Mesendoderm (in vitro differentiated cells): Measurements from ENCODE around the gene SCAMP5.

Experiments used
- DNase-seq: peaks from one replicate; pipeline ENCODE4 v3.0.0; 2013
- H2AK5ac ChIP-seq: 2 replicates; pipeline ENCODE4 v1.6.1; 2013; ENCODE audit warnings: low read length, inconsistent platforms
- H2BK120ac ChIP-seq: 2 replicates; pipeline ENCODE4 v1.6.1; 2013; ENCODE audit warnings: low read depth, mild to moderate bottlenecking, low read length, moderate library complexity, mixed read lengths
- H2BK15ac ChIP-seq: replicated peaks from 2 replicates; pipeline ENCODE4 v1.6.1; 2013; ENCODE audit warnings: low read depth, mild to moderate bottlenecking, moderate library complexity
- H2BK5ac ChIP-seq: 2 replicates; pipeline ENCODE4 v1.6.1; 2013; ENCODE audit warnings: low read length, inconsistent platforms
- H3K18ac ChIP-seq: 2 replicates; pipeline ENCODE4 v1.6.1; 2013; ENCODE audit warnings: mild to moderate bottlenecking, low read length, mixed read lengths
- H3K23ac ChIP-seq: one replicate; pipeline ENCODE4 v1.6.1; 2013; ENCODE audit warnings: low read length
- H3K27ac ChIP-seq: 2 replicates; pipeline ENCODE4 v1.5.1; 2013; ENCODE audit warnings: low read depth, mild to moderate bottlenecking, inconsistent platforms, low read length, moderate library complexity
- H3K27me3 ChIP-seq: 2 replicates; pipeline ENCODE4 v1.6.1; 2013; ENCODE audit warnings: low read length, control low read depth, mild to moderate bottlenecking, inconsistent platforms; ENCODE audit not compliant: insufficient read depth, poor library complexity
- H3K36me3 ChIP-seq: 2 replicates; pipeline ENCODE4 v1.6.1; 2013; ENCODE audit warnings: low read length, inconsistent platforms; ENCODE audit not compliant: control insufficient read depth, insufficient read depth
- H3K4ac ChIP-seq: one replicate; pipeline ENCODE4 v1.6.1; 2013; ENCODE audit warnings: low read depth, mild to moderate bottlenecking, low read length, moderate library complexity
- H3K4me1 ChIP-seq: 2 replicates; pipeline ENCODE4 v1.6.1; 2013; ENCODE audit warnings: low read depth, low read length, inconsistent platforms; ENCODE audit not compliant: control insufficient read depth
- H3K4me2 ChIP-seq: 2 replicates; pipeline ENCODE4 v1.6.1; 2013; ENCODE audit warnings: low read length
- H3K4me3 ChIP-seq: 2 replicates; pipeline ENCODE4 v1.5.1; 2013; ENCODE audit warnings: mild to moderate bottlenecking, low read length
- H3K56ac ChIP-seq: one replicate; pipeline ENCODE4 v1.6.1; 2013; ENCODE audit warnings: low read length
- H3K79me1 ChIP-seq: 2 replicates; pipeline ENCODE4 v1.6.1; 2013; ENCODE audit warnings: low read length, inconsistent platforms
- H3K79me2 ChIP-seq: 2 replicates; pipeline ENCODE4 v1.6.1; 2013; ENCODE audit warnings: mild to moderate bottlenecking, low read length; ENCODE audit not compliant: control insufficient read depth, insufficient read depth
- H3K9ac ChIP-seq: 2 replicates; pipeline ENCODE4 v1.6.1; 2013; ENCODE audit warnings: low read length, inconsistent platforms
- H4K5ac ChIP-seq: one replicate; pipeline ENCODE4 v1.6.1; 2013; ENCODE audit warnings: low read length
- H4K8ac ChIP-seq: one replicate; pipeline ENCODE4 v1.6.1; 2013; ENCODE audit warnings: low read depth, mild to moderate bottlenecking, control low read depth, low read length, moderate library complexity
- WGBS: extraction: QIAGEN DNeasy Blood & Tissue Kit; methylation state at CpG from one replicate; pipeline ENCODE4 v1.1.7; 2013; ENCODE audit warnings: low lambda C conversion rate, missing lambda C conversion rate; ENCODE audit not compliant: insufficient coverage; ENCODE audit errors: extremely low coverage; 5-methylcytosine and 5-hydroxymethylcytosine counted together

The SCAMP5 gene

GRCh38 chr15:75044258-75044878 lies 49.0 kb downstream of the SCAMP5 start:
- H2BK5ac ChIP-seq: no peak overlapping the region
- no peak overlapping the region for H3K4ac ChIP-seq
- H3K4me3 ChIP-seq: no peak overlapping the region
- H4K8ac ChIP-seq: no peak overlapping the region
- H3K79me1 ChIP-seq: peaks cover 3% of the 10 kb centered on the region
- H2AK5ac ChIP-seq: no peak overlapping the region
- no peak overlapping the region for H3K23ac ChIP-seq
- H3K36me3 ChIP-seq: no peaks in the 10 kb centered on the region
- H3K27ac ChIP-seq: no peak overlapping the region
- H3K18ac ChIP-seq: no peak overlapping the region
- no peak overlapping the region for H3K4me2 ChIP-seq
- H3K56ac ChIP-seq: no peak overlapping the region
- H2BK15ac ChIP-seq: no peak overlapping the region
- H3K9ac ChIP-seq: no peak overlapping the region
- no peak overlapping the region for H2BK120ac ChIP-seq
- H4K5ac ChIP-seq: no peak overlapping the region
- no CpG with 5 or more reads among the region's 14 CpGs for WGBS
- no peaks in the 10 kb centered on the region for H3K79me2 ChIP-seq
- no peak for DNase-seq
- peaks cover 10% of the 10 kb centered on the region for H3K4me1 ChIP-seq
- no peaks in the 10 kb centered on the region for H3K27me3 ChIP-seq

GRCh38 chr15:75045332-75046015 lies 50.1 kb downstream of the SCAMP5 start:
- Histone ChIP-seq H3K4me2 (no peak overlapping the region), H3K23ac (no peak overlapping the region), H2AK5ac (no peak overlapping the region), H3K56ac (no peak overlapping the region), H4K8ac (no peak overlapping the region), H3K27ac (no peak overlapping the region), H3K4me1 (peaks cover 10% of the 10 kb centered on the region), H3K9ac (no peak overlapping the region), H2BK5ac (no peak overlapping the region), H2BK15ac (no peak overlapping the region), H3K36me3 (peaks cover 1% of the 10 kb centered on the region), H3K4me3 (no peak overlapping the region), H3K4ac (no peak overlapping the region), H2BK120ac (no peak overlapping the region), H3K79me1 (peaks cover 3% of the 10 kb centered on the region), H3K18ac (no peak overlapping the region), H4K5ac (no peak overlapping the region), H3K79me2 (no peaks in the 10 kb centered on the region), H3K27me3 (no peaks in the 10 kb centered on the region)
- WGBS: no CpG with 5 or more reads among the region's 6 CpGs
- DNase-seq: no peak

- no peak overlapping the region for H3K56ac ChIP-seq
- no peaks in the 10 kb centered on the region for H3K79me1 ChIP-seq
- H4K5ac ChIP-seq: no peak overlapping the region
- H3K4ac ChIP-seq: no peak overlapping the region
- no peak overlapping the region for H3K27ac ChIP-seq
- no peak overlapping the region for H2BK5ac ChIP-seq
- H3K27me3 ChIP-seq: no peaks in the 10 kb centered on the region
- no peak overlapping the region for H2BK15ac ChIP-seq
- peaks cover 10% of the 10 kb centered on the region for H3K4me1 ChIP-seq
- peaks cover 1% of the 10 kb centered on the region for H3K36me3 ChIP-seq
- WGBS: no CpG with 5 or more reads among the region's 10 CpGs
- no peak overlapping the region for H2AK5ac ChIP-seq
- H3K23ac ChIP-seq: no peak overlapping the region
- no peak overlapping the region for H4K8ac ChIP-seq
- H3K79me2 ChIP-seq: no peaks in the 10 kb centered on the region
- no peak for DNase-seq
- no peak overlapping the region for H3K4me2 ChIP-seq
- H2BK120ac ChIP-seq: no peak overlapping the region
- no peak overlapping the region for H3K18ac ChIP-seq
- H3K9ac ChIP-seq: no peak overlapping the region
- no peak overlapping the region for H3K4me3 ChIP-seq
Observed at GRCh38 chr15:75048394-75048793, 53.0 kb downstream of the SCAMP5 start.

GRCh38 chr15:75049392-75049791 lies 54.0 kb downstream of the SCAMP5 start:
- H3K56ac ChIP-seq: no peak overlapping the region
- H2AK5ac ChIP-seq: no peak overlapping the region
- no peak overlapping the region for H2BK5ac ChIP-seq
- no peaks in the 10 kb centered on the region for H3K27me3 ChIP-seq
- DNase-seq: no peak
- H4K5ac ChIP-seq: no peak overlapping the region
- H3K4me2 ChIP-seq: no peak overlapping the region
- no CpG with 5 or more reads among the region's 11 CpGs for WGBS
- H3K23ac ChIP-seq: no peak overlapping the region
- no peak overlapping the region for H2BK15ac ChIP-seq
- no peaks in the 10 kb centered on the region for H3K79me1 ChIP-seq
- no peak overlapping the region for H3K4me3 ChIP-seq
- no peaks in the 10 kb centered on the region for H3K79me2 ChIP-seq
- no peak overlapping the region for H3K4ac ChIP-seq
- no peak overlapping the region for H4K8ac ChIP-seq
- no peak overlapping the region for H3K9ac ChIP-seq
- no peak overlapping the region for H3K18ac ChIP-seq
- H2BK120ac ChIP-seq: no peak overlapping the region
- H3K36me3 ChIP-seq: peaks cover 1% of the 10 kb centered on the region
- no peak overlapping the region for H3K27ac ChIP-seq
- peaks cover 10% of the 10 kb centered on the region for H3K4me1 ChIP-seq

GRCh38 chr15:75050283-75050682 lies 54.9 kb downstream of the SCAMP5 start:
- Histone ChIP-seq H3K79me2 (no peaks in the 10 kb centered on the region), H3K79me1 (no peaks in the 10 kb centered on the region), H3K4me3 (no peak overlapping the region), H3K4ac (no peak overlapping the region), H3K4me1 (peaks cover 10% of the 10 kb centered on the region), H3K27me3 (no peaks in the 10 kb centered on the region), H2BK15ac (no peak overlapping the region), H3K27ac (no peak overlapping the region), H2BK5ac (no peak overlapping the region), H3K18ac (no peak overlapping the region), H4K8ac (no peak overlapping the region), H3K36me3 (peaks cover 1% of the 10 kb centered on the region), H3K23ac (no peak overlapping the region), H3K56ac (no peak overlapping the region), H2AK5ac (no peak overlapping the region), H4K5ac (no peak overlapping the region), H3K9ac (no peak overlapping the region), H2BK120ac (no peak overlapping the region), H3K4me2 (no peak overlapping the region)
- WGBS: no CpG with 5 or more reads among the region's 2 CpGs
- DNase-seq: no peak
